ENCODE results near the gene HACL1. TPM values are rescaled to one million over a fixed set of nuclear protein-coding genes. Genes with fewer than 3 reads are reported as not detected.

Gene HACL1
- total and polyA plus RNA-seq, 2 donors (not counting 3 experiments of a cell fraction or from before 2014, with no cell fraction given): 16.5 to 27.4 TPM

DNA sequence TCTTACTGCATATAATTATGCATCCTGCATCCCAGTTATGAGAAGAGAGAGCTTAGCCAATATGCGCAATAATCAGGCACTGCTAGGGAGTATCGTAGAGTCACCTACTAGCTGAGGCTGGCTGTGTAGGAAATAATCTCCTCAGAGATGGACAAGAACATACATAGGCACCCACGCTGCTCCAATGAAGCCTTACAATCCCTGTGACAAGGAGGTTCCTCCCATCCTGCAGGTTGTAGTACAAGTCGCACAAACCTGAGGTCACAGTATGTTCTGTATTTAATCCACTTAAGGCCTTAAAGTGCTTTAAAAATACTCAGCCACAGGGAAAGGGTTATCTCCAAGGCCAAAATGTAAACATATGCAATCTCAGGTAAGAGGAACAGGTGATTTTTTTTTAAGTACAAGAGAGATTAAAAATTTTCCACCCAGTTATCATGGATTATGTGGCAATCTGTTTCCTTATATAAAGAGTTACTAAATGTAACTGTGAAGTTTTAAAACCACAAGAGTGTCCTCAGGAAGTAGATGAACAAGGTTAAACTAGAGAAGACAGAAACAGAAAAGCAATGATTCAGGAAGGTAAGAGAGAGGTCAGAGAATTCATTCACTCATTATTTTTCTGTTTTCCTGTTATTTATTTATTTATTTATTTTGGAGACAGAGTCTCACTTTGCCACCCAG is 72.4 kb downstream of the HACL1 start:
- dilution Hi-C loops (cut with MboI; ENCODE audit: extremely low pct_ligation_motif_present, low sequenced_read_pairs) (no loop called here), intact Hi-C loops (cut with micrococcal nuclease) (no loop called here)
- H3K36me3 ChIP-seq (ENCODE audit: control insufficient read depth in 2 of 2, extremely low read depth in 1 of 2, insufficient read depth in 2 of 2, low read length in 2 of 2): no peaks in the 10 kb centered on the region
- H3K27me3 ChIP-seq (ENCODE audit: control insufficient read depth in 2 of 2, insufficient read depth in 2 of 2, low read length in 2 of 2): peaks cover 2 to 3% of the 10 kb centered on the region in 2 experiments
- no TSS peak for BruUV-seq (replicated peaks)
- H3K9ac ChIP-seq (replicated peaks; ENCODE audit: extremely low read depth, insufficient read depth, low read length): no peak overlapping the region
- H3K79me2 ChIP-seq (ENCODE audit: control insufficient read depth, insufficient read depth, low read length): no peaks in the 10 kb centered on the region
- no peak for FAIRE-seq
- no peaks in the 10 kb centered on the region for H3K4me1 ChIP-seq (ENCODE audit: control insufficient read depth, extremely low read depth, insufficient read depth, low read length)
- H2AFZ ChIP-seq (ENCODE audit: low read depth, low read length): no peak overlapping the region
- DNase-seq (ENCODE audit: low read depth, low spot score): no peak
- H3K27ac ChIP-seq (ENCODE audit: insufficient read depth, low read depth, low read length): no peak overlapping the region
- H3K9me1 ChIP-seq (replicated peaks; ENCODE audit: control insufficient read depth, extremely low read depth, insufficient read depth, low read length): no peaks in the 10 kb centered on the region
- no peak overlapping the region for H3K4me3 ChIP-seq (replicated peaks in 1 of 3; ENCODE audit: insufficient read depth in 1 of 3, low read depth in 1 of 3, low read length in 3 of 3)
- TF ChIP-seq MYC (IDR thresholded peaks at IDR 0.05; ENCODE audit: low read depth, low read length): no peak
- no peak for TF ChIP-seq POLR2A (IDR thresholded peaks at IDR 0.05; ENCODE audit: low read depth, low read length)
- no peak for TF ChIP-seq JUN (IDR thresholded peaks at IDR 0.05; ENCODE audit: borderline replicate concordance, insufficient read depth, insufficient read length, low read depth)
- no peak for TF ChIP-seq GATA2 (IDR thresholded peaks at IDR 0.05; ENCODE audit: insufficient read depth, insufficient read length, low read depth, low read length)
- no peak for TF ChIP-seq FOS (IDR thresholded peaks at IDR 0.05; ENCODE audit: borderline replicate concordance, insufficient read depth, low read length)
- no peak for TF ChIP-seq EZH2 (IDR thresholded peaks at IDR 0.05; ENCODE audit: borderline replicate concordance, low read depth, low read length, severe bottlenecking)
- TF ChIP-seq POLR2AphosphoS5 (IDR thresholded peaks at IDR 0.05; ENCODE audit: insufficient read depth, low read depth, low read length): no peak
- TF ChIP-seq, protein P1, sequence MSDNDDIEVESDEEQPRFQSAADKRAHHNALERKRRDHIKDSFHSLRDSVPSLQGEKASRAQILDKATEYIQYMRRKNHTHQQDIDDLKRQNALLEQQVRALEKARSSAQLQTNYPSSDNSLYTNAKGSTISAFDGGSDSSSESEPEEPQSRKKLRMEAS (IDR thresholded peaks at IDR 0.05; ENCODE audit: insufficient read depth, insufficient read length): no peak
- TF ChIP-seq, protein P2, sequence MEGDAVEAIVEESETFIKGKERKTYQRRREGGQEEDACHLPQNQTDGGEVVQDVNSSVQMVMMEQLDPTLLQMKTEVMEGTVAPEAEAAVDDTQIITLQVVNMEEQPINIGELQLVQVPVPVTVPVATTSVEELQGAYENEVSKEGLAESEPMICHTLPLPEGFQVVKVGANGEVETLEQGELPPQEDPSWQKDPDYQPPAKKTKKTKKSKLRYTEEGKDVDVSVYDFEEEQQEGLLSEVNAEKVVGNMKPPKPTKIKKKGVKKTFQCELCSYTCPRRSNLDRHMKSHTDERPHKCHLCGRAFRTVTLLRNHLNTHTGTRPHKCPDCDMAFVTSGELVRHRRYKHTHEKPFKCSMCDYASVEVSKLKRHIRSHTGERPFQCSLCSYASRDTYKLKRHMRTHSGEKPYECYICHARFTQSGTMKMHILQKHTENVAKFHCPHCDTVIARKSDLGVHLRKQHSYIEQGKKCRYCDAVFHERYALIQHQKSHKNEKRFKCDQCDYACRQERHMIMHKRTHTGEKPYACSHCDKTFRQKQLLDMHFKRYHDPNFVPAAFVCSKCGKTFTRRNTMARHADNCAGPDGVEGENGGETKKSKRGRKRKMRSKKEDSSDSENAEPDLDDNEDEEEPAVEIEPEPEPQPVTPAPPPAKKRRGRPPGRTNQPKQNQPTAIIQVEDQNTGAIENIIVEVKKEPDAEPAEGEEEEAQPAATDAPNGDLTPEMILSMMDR (IDR thresholded peaks at IDR 0.05; ENCODE audit: extremely low read depth in 1 of 2, insufficient read depth in 1 of 2, low read depth in 1 of 2, low read length in 2 of 2): no peak
- no peak overlapping the region for H3K4me2 ChIP-seq (ENCODE audit: insufficient read depth, low read length)
- no peaks in the 10 kb centered on the region for H3K9me3 ChIP-seq (replicated peaks; ENCODE audit: control insufficient read depth, insufficient read depth, low read length)
- no peaks in the 10 kb centered on the region for H4K20me1 ChIP-seq (replicated peaks; ENCODE audit: control insufficient read depth, extremely low read depth, insufficient read depth, low read length)
- ChIA-PET POLR2A (no interaction called here), CTCF (interaction anchor here (1.3 to 1.5 kb wide), 2 partner anchors 9 to 34 kb away, joined by 3 to 4 read pairs; no protein-coding TSS in a partner anchor)
